ENCODE data around the gene TIPRL. TPM values are rescaled to one million over a fixed set of nuclear protein-coding genes. Genes with fewer than 3 reads are reported as not detected.

The TIPRL gene
- total and polyA plus RNA-seq, 2 of the 8 experiments (the other 6 are each of a cell fraction or from before 2014, with no cell fraction given), result 8.1 to 27.4 TPM

- no peak for TF ChIP-seq RFX5 (IDR thresholded peaks at IDR 0.05; ENCODE audit: borderline replicate concordance, low read depth, low read length)
Observed at GRCh38 chr1:168159979-168160378, 18.8 kb upstream of the TIPRL start (continued).
